GM12875 (cell line): ENCODE data around the gene EGFL7.

Experiments used
- H3K4me3 ChIP-seq: one replicate; pipeline ENCODE4 v1.5.1; 2011; ENCODE audit warnings: low read depth, low read length, control low read depth
- CTCF ChIP-seq: IDR thresholded peaks from 2 replicates; pipeline ENCODE4 v1.5.1; 2011; ENCODE audit warnings: low read depth, mild to moderate bottlenecking, control low read depth, inconsistent platforms, low read length, moderate library complexity, borderline replicate concordance; ENCODE audit not compliant: insufficient read depth

Gene EGFL7

GRCh38 chr9:136675477-136676296 is 13.0 kb downstream of the EGFL7 start:
- no peak overlapping the region for H3K4me3 ChIP-seq
- TF ChIP-seq CTCF: no peak

- H3K4me3 ChIP-seq: no peak overlapping the region
- TF ChIP-seq CTCF: no peak
Measured at GRCh38 chr9:136676297-136676794, 13.6 kb downstream of the EGFL7 start.

- H3K4me3 ChIP-seq: no peak overlapping the region
- TF ChIP-seq CTCF: no peak
Measured at GRCh38 chr9:136676920-136677686, 14.4 kb downstream of the EGFL7 start.

- H3K4me3 ChIP-seq: no peak overlapping the region
- no peak for TF ChIP-seq CTCF
Measured at GRCh38 chr9:136678034-136678433, 15.3 kb downstream of the EGFL7 start.

- no peak for TF ChIP-seq CTCF
- H3K4me3 ChIP-seq: no peak overlapping the region
Measured at GRCh38 chr9:136678624-136679023, 15.9 kb downstream of the EGFL7 start.

- no peak overlapping the region for H3K4me3 ChIP-seq
- TF ChIP-seq CTCF: no peak
Measured at GRCh38 chr9:136679431-136679941, 16.8 kb downstream of the EGFL7 start.

GRCh38 chr9:136681029-136681428 is 18.3 kb downstream of the EGFL7 start:
- TF ChIP-seq CTCF: no peak
- H3K4me3 ChIP-seq: no peak overlapping the region
